ENCODE measurements around the gene TXNRD2.

TXNRD2 gene

GRCh38 chr22:19916941-19917340 lies 24.7 kb downstream of the TXNRD2 start:
- no CpG with 5 or more reads among the region's 7 CpGs for WGBS (ENCODE audit: insufficient coverage, insufficient read length)
- Histone ChIP-seq H3K4me3 (ENCODE audit: low read length) (no peak overlapping the region), H3K27ac (ENCODE audit: low read length) (no peak overlapping the region), H3K4me1 (ENCODE audit: control insufficient read depth, insufficient read depth, low read length) (no peaks in the 10 kb centered on the region), H3K9me3 (ENCODE audit: control insufficient read depth, insufficient read depth, low read length) (no peaks in the 10 kb centered on the region), H3K27me3 (ENCODE audit: control insufficient read depth, insufficient read depth, low read length) (no peaks in the 10 kb centered on the region), H3K36me3 (ENCODE audit: control insufficient read depth, insufficient read depth, low read length) (no peaks in the 10 kb centered on the region)
- no peak for DNase-seq (ENCODE audit: low read depth, low spot score)

GRCh38 chr22:19916006-19916405 lies 25.6 kb downstream of the TXNRD2 start:
- H3K9me3 ChIP-seq (ENCODE audit: control insufficient read depth, insufficient read depth, low read length), result no peaks in the 10 kb centered on the region
- no peak overlapping the region for H3K4me3 ChIP-seq (ENCODE audit: low read length)
- no peak for DNase-seq (ENCODE audit: low read depth, low spot score)
- no CpG with 5 or more reads among the region's 9 CpGs for WGBS (ENCODE audit: insufficient coverage, insufficient read length)
- no peaks in the 10 kb centered on the region for H3K36me3 ChIP-seq (ENCODE audit: control insufficient read depth, insufficient read depth, low read length)
- no peak overlapping the region for H3K27ac ChIP-seq (ENCODE audit: low read length)
- no peaks in the 10 kb centered on the region for H3K4me1 ChIP-seq (ENCODE audit: control insufficient read depth, insufficient read depth, low read length)
- H3K27me3 ChIP-seq (ENCODE audit: control insufficient read depth, insufficient read depth, low read length), result no peaks in the 10 kb centered on the region

GRCh38 chr22:19915287-19915954 lies 26.2 kb downstream of the TXNRD2 start:
- Histone ChIP-seq H3K27ac (ENCODE audit: low read length) (no peak overlapping the region), H3K4me3 (ENCODE audit: low read length) (no peak overlapping the region), H3K4me1 (ENCODE audit: control insufficient read depth, insufficient read depth, low read length) (no peaks in the 10 kb centered on the region), H3K36me3 (ENCODE audit: control insufficient read depth, insufficient read depth, low read length) (no peaks in the 10 kb centered on the region), H3K27me3 (ENCODE audit: control insufficient read depth, insufficient read depth, low read length) (no peaks in the 10 kb centered on the region), H3K9me3 (ENCODE audit: control insufficient read depth, insufficient read depth, low read length) (no peaks in the 10 kb centered on the region)
- no peak for DNase-seq (ENCODE audit: low read depth, low spot score)
- no CpG with 5 or more reads among the region's 13 CpGs for WGBS (ENCODE audit: insufficient coverage, insufficient read length)

GRCh38 chr22:19914201-19914943 lies 27.2 kb downstream of the TXNRD2 start:
- no peak for DNase-seq (ENCODE audit: low read depth, low spot score)
- WGBS (ENCODE audit: insufficient coverage, insufficient read length), result no CpG with 5 or more reads among the region's 9 CpGs
- no peak overlapping the region for H3K27ac ChIP-seq (ENCODE audit: low read length)
- no peaks in the 10 kb centered on the region for H3K9me3 ChIP-seq (ENCODE audit: control insufficient read depth, insufficient read depth, low read length)
- no peak overlapping the region for H3K4me3 ChIP-seq (ENCODE audit: low read length)
- no peaks in the 10 kb centered on the region for H3K27me3 ChIP-seq (ENCODE audit: control insufficient read depth, insufficient read depth, low read length)
- no peaks in the 10 kb centered on the region for H3K36me3 ChIP-seq (ENCODE audit: control insufficient read depth, insufficient read depth, low read length)
- no peaks in the 10 kb centered on the region for H3K4me1 ChIP-seq (ENCODE audit: control insufficient read depth, insufficient read depth, low read length)

GRCh38 chr22:19913337-19913936 lies 28.2 kb downstream of the TXNRD2 start:
- no peaks in the 10 kb centered on the region for H3K4me1 ChIP-seq (ENCODE audit: control insufficient read depth, insufficient read depth, low read length)
- H3K9me3 ChIP-seq (ENCODE audit: control insufficient read depth, insufficient read depth, low read length), result no peaks in the 10 kb centered on the region
- no peak overlapping the region for H3K4me3 ChIP-seq (ENCODE audit: low read length)
- no peak overlapping the region for H3K27ac ChIP-seq (ENCODE audit: low read length)
- no peak for DNase-seq (ENCODE audit: low read depth, low spot score)
- no CpG with 5 or more reads among the region's 6 CpGs for WGBS (ENCODE audit: insufficient coverage, insufficient read length)
- H3K36me3 ChIP-seq (ENCODE audit: control insufficient read depth, insufficient read depth, low read length), result no peaks in the 10 kb centered on the region
- H3K27me3 ChIP-seq (ENCODE audit: control insufficient read depth, insufficient read depth, low read length), result no peaks in the 10 kb centered on the region

GRCh38 chr22:19912271-19912999 lies 29.2 kb downstream of the TXNRD2 start:
- Histone ChIP-seq H3K4me1 (ENCODE audit: control insufficient read depth, insufficient read depth, low read length) (no peaks in the 10 kb centered on the region), H3K4me3 (ENCODE audit: low read length) (no peak overlapping the region), H3K36me3 (ENCODE audit: control insufficient read depth, insufficient read depth, low read length) (no peaks in the 10 kb centered on the region), H3K27me3 (ENCODE audit: control insufficient read depth, insufficient read depth, low read length) (no peaks in the 10 kb centered on the region), H3K27ac (ENCODE audit: low read length) (no peak overlapping the region), H3K9me3 (ENCODE audit: control insufficient read depth, insufficient read depth, low read length) (no peaks in the 10 kb centered on the region)
- no peak for DNase-seq (ENCODE audit: low read depth, low spot score)
- no CpG with 5 or more reads among the region's 20 CpGs for WGBS (ENCODE audit: insufficient coverage, insufficient read length)

- no peak for DNase-seq (ENCODE audit: low read depth, low spot score)
- no peaks in the 10 kb centered on the region for H3K27me3 ChIP-seq (ENCODE audit: control insufficient read depth, insufficient read depth, low read length)
- no peaks in the 10 kb centered on the region for H3K4me1 ChIP-seq (ENCODE audit: control insufficient read depth, insufficient read depth, low read length)
- no CpG with 5 or more reads among the region's 12 CpGs for WGBS (ENCODE audit: insufficient coverage, insufficient read length)
- no peak overlapping the region for H3K4me3 ChIP-seq (ENCODE audit: low read length)
- no peaks in the 10 kb centered on the region for H3K36me3 ChIP-seq (ENCODE audit: control insufficient read depth, insufficient read depth, low read length)
- no peak overlapping the region for H3K27ac ChIP-seq (ENCODE audit: low read length)
- no peaks in the 10 kb centered on the region for H3K9me3 ChIP-seq (ENCODE audit: control insufficient read depth, insufficient read depth, low read length)
These were observed 29.9 kb downstream of the TXNRD2 start for GRCh38 chr22:19911540-19912270.

GRCh38 chr22:19910180-19910744 lies 31.4 kb downstream of the TXNRD2 start:
- no peaks in the 10 kb centered on the region for H3K9me3 ChIP-seq (ENCODE audit: control insufficient read depth, insufficient read depth, low read length)
- no peaks in the 10 kb centered on the region for H3K4me1 ChIP-seq (ENCODE audit: control insufficient read depth, insufficient read depth, low read length)
- H3K27ac ChIP-seq (ENCODE audit: low read length), result no peak overlapping the region
- no CpG with 5 or more reads among the region's 4 CpGs for WGBS (ENCODE audit: insufficient coverage, insufficient read length)
- no peaks in the 10 kb centered on the region for H3K27me3 ChIP-seq (ENCODE audit: control insufficient read depth, insufficient read depth, low read length)
- H3K4me3 ChIP-seq (ENCODE audit: low read length), result no peak overlapping the region
- no peaks in the 10 kb centered on the region for H3K36me3 ChIP-seq (ENCODE audit: control insufficient read depth, insufficient read depth, low read length)
- DNase-seq (ENCODE audit: low read depth, low spot score), result no peak

GRCh38 chr22:19909350-19910179 lies 32.1 kb downstream of the TXNRD2 start:
- DNase-seq (ENCODE audit: low read depth, low spot score), result peak; percentile 71
- Histone ChIP-seq H3K4me3 (ENCODE audit: low read length) (no peak overlapping the region), H3K4me1 (ENCODE audit: control insufficient read depth, insufficient read depth, low read length) (no peaks in the 10 kb centered on the region), H3K27me3 (ENCODE audit: control insufficient read depth, insufficient read depth, low read length) (no peaks in the 10 kb centered on the region), H3K9me3 (ENCODE audit: control insufficient read depth, insufficient read depth, low read length) (no peaks in the 10 kb centered on the region), H3K27ac (ENCODE audit: low read length) (no peak overlapping the region), H3K36me3 (ENCODE audit: control insufficient read depth, insufficient read depth, low read length) (no peaks in the 10 kb centered on the region)
- WGBS (ENCODE audit: insufficient coverage, insufficient read length), result 100% methylated on average over 2 of the region's 6 CpGs

Data from iPS DF 6.9 (cell line).